ENCODE data around the gene PKHD1. TPM values are rescaled to one million over a fixed set of nuclear protein-coding genes. Genes with fewer than 3 reads are reported as not detected.

Gene PKHD1
- total RNA-seq, 1 donor from 2014 or later = 1.3 TPM

DNA sequence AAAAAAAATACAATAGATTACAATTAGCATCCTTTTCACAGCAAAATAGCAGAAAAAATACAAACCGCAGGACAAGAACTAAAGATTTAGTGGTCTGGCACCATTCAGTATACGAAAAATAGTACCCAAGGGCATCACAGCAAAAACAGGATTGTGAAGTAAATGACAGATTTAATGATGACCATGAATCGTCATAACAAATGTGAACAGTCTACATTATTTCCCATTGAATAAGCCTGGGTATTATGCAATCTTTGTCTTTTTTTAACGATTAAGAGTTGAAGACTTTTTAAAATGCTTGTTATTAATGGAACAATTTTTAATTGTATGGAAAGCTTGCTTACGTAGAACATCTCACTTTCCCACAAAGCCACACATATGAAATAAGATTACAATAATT is 432.8 kb downstream of the PKHD1 start:
- H3K27ac Mint-ChIP-seq = no peak overlapping the region
- no peaks in the 10 kb centered on the region for H3K9me3 Mint-ChIP-seq (ENCODE audit: low read depth)
- no peaks in the 10 kb centered on the region for H3K27me3 Mint-ChIP-seq
- no peak overlapping the region for H3K4me3 Mint-ChIP-seq (ENCODE audit: low read depth)
- TF ChIP-seq, protein P1, sequence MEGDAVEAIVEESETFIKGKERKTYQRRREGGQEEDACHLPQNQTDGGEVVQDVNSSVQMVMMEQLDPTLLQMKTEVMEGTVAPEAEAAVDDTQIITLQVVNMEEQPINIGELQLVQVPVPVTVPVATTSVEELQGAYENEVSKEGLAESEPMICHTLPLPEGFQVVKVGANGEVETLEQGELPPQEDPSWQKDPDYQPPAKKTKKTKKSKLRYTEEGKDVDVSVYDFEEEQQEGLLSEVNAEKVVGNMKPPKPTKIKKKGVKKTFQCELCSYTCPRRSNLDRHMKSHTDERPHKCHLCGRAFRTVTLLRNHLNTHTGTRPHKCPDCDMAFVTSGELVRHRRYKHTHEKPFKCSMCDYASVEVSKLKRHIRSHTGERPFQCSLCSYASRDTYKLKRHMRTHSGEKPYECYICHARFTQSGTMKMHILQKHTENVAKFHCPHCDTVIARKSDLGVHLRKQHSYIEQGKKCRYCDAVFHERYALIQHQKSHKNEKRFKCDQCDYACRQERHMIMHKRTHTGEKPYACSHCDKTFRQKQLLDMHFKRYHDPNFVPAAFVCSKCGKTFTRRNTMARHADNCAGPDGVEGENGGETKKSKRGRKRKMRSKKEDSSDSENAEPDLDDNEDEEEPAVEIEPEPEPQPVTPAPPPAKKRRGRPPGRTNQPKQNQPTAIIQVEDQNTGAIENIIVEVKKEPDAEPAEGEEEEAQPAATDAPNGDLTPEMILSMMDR (IDR thresholded peaks at IDR 0.05; ENCODE audit: unreplicated experiment) = no peak
- H3K4me1 Mint-ChIP-seq (ENCODE audit: low read depth) = no peaks in the 10 kb centered on the region
- DNase-seq (ENCODE audit: low spot score, unreplicated experiment) = no peak
- no peaks in the 10 kb centered on the region for H3K36me3 Mint-ChIP-seq (ENCODE audit: insufficient read depth)

DNA sequence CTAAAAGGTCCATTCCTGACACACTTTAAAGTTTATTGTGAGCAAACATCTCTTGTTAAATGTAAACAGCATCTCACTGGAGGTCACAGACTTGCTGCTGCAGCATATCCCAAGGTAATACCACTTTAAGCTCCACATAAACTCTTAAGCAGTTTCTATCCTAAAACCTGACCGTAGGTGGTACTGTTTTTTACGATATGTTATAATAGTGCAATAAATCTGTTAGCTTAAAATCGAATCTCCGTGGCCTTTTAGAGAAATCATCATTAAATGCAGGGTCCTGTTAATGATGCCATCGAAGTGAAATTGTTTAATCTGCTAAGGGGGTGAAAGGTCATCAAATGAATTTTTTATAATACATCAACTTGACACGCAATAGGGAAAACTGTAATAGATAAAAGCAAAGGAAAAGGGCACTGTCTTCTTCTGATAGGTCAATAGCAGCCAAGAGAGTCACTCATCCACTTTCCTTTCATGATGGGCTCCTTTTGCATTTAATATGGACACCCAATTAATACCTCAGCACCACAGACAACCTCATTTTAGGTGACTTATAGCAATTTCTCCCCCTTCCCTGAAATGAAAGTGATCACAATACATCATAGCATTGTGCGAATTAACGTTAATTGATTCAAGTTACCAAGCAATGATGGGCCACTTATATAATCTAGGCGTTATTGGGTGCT is 436.1 kb downstream of the PKHD1 start:
- TF ChIP-seq, protein P1 (IDR thresholded peaks at IDR 0.05; ENCODE audit: unreplicated experiment) = no peak
- DNase-seq (ENCODE audit: low spot score, unreplicated experiment) = no peak
- H3K9me3 Mint-ChIP-seq (ENCODE audit: low read depth) = no peaks in the 10 kb centered on the region
- no peak overlapping the region for H3K4me3 Mint-ChIP-seq (ENCODE audit: low read depth)
- no peaks in the 10 kb centered on the region for H3K27me3 Mint-ChIP-seq
- no peaks in the 10 kb centered on the region for H3K4me1 Mint-ChIP-seq (ENCODE audit: low read depth)
- H3K27ac Mint-ChIP-seq = no peak overlapping the region
- H3K36me3 Mint-ChIP-seq (ENCODE audit: insufficient read depth) = no peaks in the 10 kb centered on the region

DNA sequence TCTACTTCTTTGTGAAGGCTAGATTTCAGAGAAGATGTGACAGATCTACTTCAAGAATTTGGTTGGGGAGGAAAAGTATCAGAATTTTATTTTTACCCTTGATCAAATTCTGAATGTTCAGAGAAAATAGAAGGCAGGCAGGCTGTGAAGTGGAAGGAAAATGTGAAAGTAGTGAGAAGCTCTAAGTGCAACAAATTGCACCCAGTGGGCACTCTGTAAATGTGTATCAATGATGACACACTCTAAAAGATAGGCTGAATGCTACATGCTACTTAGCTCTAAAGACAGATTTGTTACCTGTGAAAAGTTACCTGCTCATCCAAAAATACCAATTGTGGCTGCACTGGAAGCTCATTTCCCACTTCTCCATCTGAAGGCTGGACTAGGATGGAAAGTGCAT is 438.6 kb downstream of the PKHD1 start:
- Mint-ChIP-seq H3K4me1 (ENCODE audit: low read depth) (no peaks in the 10 kb centered on the region), H3K9me3 (ENCODE audit: low read depth) (no peaks in the 10 kb centered on the region), H3K36me3 (ENCODE audit: insufficient read depth) (no peaks in the 10 kb centered on the region), H3K27me3 (no peaks in the 10 kb centered on the region), H3K27ac (no peak overlapping the region), H3K4me3 (ENCODE audit: low read depth) (no peak overlapping the region)
- TF ChIP-seq, protein P1 (IDR thresholded peaks at IDR 0.05; ENCODE audit: unreplicated experiment) = no peak
- no peak for DNase-seq (ENCODE audit: low spot score, unreplicated experiment)

DNA sequence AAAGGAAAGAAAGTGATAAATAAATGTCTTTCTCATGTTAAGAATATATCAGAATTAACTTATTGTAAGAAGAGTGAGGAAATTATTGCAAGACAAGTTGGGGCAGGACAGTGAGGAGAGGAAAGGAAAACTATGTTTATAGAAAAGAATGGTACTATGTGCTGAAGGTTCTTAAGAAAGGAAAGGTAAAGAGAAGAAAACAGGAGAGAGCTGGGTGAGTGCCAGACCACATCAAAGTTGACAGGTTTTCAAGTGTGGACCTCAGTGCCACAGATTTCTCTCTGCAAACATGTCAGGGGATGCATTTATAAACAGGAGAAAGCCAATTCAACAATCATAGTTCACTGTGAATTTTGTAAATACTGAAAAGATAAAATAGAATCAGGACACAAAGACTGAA is 439.2 kb downstream of the PKHD1 start:
- Mint-ChIP-seq H3K27ac (no peak overlapping the region), H3K4me3 (ENCODE audit: low read depth) (no peak overlapping the region), H3K36me3 (ENCODE audit: insufficient read depth) (no peaks in the 10 kb centered on the region), H3K27me3 (no peaks in the 10 kb centered on the region), H3K4me1 (ENCODE audit: low read depth) (no peaks in the 10 kb centered on the region), H3K9me3 (ENCODE audit: low read depth) (no peaks in the 10 kb centered on the region)
- no peak for DNase-seq (ENCODE audit: low spot score, unreplicated experiment)
- TF ChIP-seq, protein P1 (IDR thresholded peaks at IDR 0.05; ENCODE audit: unreplicated experiment) = no peak

DNA sequence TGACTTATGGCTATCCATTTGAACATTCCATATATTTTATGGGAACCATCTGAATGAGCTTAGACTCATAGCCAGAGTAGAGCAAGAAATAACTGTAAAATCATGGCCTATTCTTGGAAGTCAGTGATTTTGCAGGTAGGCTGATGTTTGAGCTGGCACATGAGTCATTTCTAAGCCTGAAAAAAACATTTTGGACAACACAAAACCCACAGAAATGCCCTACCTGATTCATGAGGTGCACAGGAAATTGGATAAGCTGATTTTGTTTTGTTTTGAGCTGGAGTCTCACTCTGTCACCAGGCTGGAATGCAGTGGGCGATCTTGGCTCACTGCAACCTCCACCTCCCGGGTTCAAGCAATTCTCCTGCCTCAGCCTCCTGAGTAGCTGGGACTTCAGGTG is 443.0 kb downstream of the PKHD1 start:
- Mint-ChIP-seq H3K27me3 (no peaks in the 10 kb centered on the region), H3K9me3 (ENCODE audit: low read depth) (peaks cover 5% of the 10 kb centered on the region), H3K27ac (no peak overlapping the region), H3K4me1 (ENCODE audit: low read depth) (no peaks in the 10 kb centered on the region), H3K36me3 (ENCODE audit: insufficient read depth) (no peaks in the 10 kb centered on the region), H3K4me3 (ENCODE audit: low read depth) (no peak overlapping the region)
- no peak for DNase-seq (ENCODE audit: low spot score, unreplicated experiment)
- TF ChIP-seq, protein P1 (IDR thresholded peaks at IDR 0.05; ENCODE audit: unreplicated experiment) = no peak
